ENCODE results near the gene RPL38. TPM values are rescaled to one million over a fixed set of nuclear protein-coding genes. Genes with fewer than 3 reads are reported as not detected.
A peak's percentile ranks its signal among the peaks of the same experiment; 100 is the strongest.

RPL38 gene
- total RNA-seq, 3 donors from 2014 or later = 304 to 570 (median 471) TPM

GRCh38 chr17:74197801-74198200 lies 5.7 kb upstream of the RPL38 start:
- Histone ChIP-seq H3K36me3 (no peaks in the 10 kb centered on the region), H3K9me3 (no peaks in the 10 kb centered on the region), H3K27ac (no peak overlapping the region), H3K27me3 (peaks cover 0 to 51% of the 10 kb centered on the region in 2 donors), H3K4me3 (no peak overlapping the region), H3K4me1 (no peaks in the 10 kb centered on the region)
- intact Hi-C loops (cut with DNase I; ENCODE audit: low total_unique reads) = no loop called here
- no peak for DNase-seq (ENCODE audit: low spot score in 2 of 2)
- no peak for TF ChIP-seq CTCF (IDR thresholded peaks at IDR 0.05)

- no peak for DNase-seq (ENCODE audit: low spot score in 2 of 2)
- no peak overlapping the region for H3K4me3 ChIP-seq
- peaks cover 0 to 46% of the 10 kb centered on the region in 2 donors for H3K27me3 ChIP-seq
- H3K4me1 ChIP-seq = no peaks in the 10 kb centered on the region
- no peak overlapping the region for H3K27ac ChIP-seq
- no peaks in the 10 kb centered on the region for H3K9me3 ChIP-seq
- H3K36me3 ChIP-seq = no peaks in the 10 kb centered on the region
- TF ChIP-seq POLR2AphosphoS5 (IDR thresholded peaks at IDR 0.05) (no peak), POLR2A (IDR thresholded peaks at IDR 0.05) (no peak), CTCF (IDR thresholded peaks at IDR 0.05) (no peak)
- intact Hi-C loops (cut with DNase I; ENCODE audit: low total_unique reads) = no loop called here
These were observed 4.8 kb upstream of the RPL38 start for GRCh38 chr17:74198694-74199093.

GRCh38 chr17:74199306-74200092 lies 4.0 kb upstream of the RPL38 start:
- peak overlapping the region in 1 of 3 donors; percentile 34 for H3K4me3 ChIP-seq
- H3K9me3 ChIP-seq = no peaks in the 10 kb centered on the region
- no peak overlapping the region for H3K27ac ChIP-seq
- H3K27me3 ChIP-seq = peaks cover 0 to 42% of the 10 kb centered on the region in 2 donors
- intact Hi-C loops (cut with DNase I; ENCODE audit: low total_unique reads) = no loop called here
- DNase-seq (ENCODE audit: low spot score in 2 of 2) = no peak
- TF ChIP-seq POLR2AphosphoS5 (IDR thresholded peaks at IDR 0.05) (no peak), POLR2A (IDR thresholded peaks at IDR 0.05) (no peak), CTCF (IDR thresholded peaks at IDR 0.05) (peak; percentile 58 to 74 (median 70))
- peaks cover 0 to 2% of the 10 kb centered on the region in 2 donors for H3K4me1 ChIP-seq
- no peaks in the 10 kb centered on the region for H3K36me3 ChIP-seq

GRCh38 chr17:74200112-74200511 lies 3.4 kb upstream of the RPL38 start:
- intact Hi-C loops (cut with DNase I; ENCODE audit: low total_unique reads) = no loop called here
- peaks cover 0 to 36% of the 10 kb centered on the region in 2 donors for H3K27me3 ChIP-seq

More at GRCh38 chr17:74200112-74200511, 3.4 kb upstream of the RPL38 start:
- no peak for DNase-seq (ENCODE audit: low spot score in 2 of 2)
- Histone ChIP-seq H3K4me1 (peaks cover 0 to 8% of the 10 kb centered on the region in 2 donors), H3K9me3 (no peaks in the 10 kb centered on the region), H3K4me3 (no peak overlapping the region), H3K27ac (no peak overlapping the region), H3K36me3 (no peaks in the 10 kb centered on the region)
- TF ChIP-seq POLR2A (IDR thresholded peaks at IDR 0.05) (no peak), CTCF (IDR thresholded peaks at IDR 0.05) (no peak)
